Epithelial cell of esophagus (primary cell): ENCODE results near the gene SLC2A5.

Experiments used
- DNase-seq: peaks from one replicate; pipeline ENCODE4 v3.0.0; 2010; ENCODE audit warnings: low read depth
- H3K4me3 ChIP-seq: 2 replicates; pipeline ENCODE4 v1.5.1; 2011; ENCODE audit warnings: mild to moderate bottlenecking, low read length, control low read depth
- CTCF ChIP-seq: IDR thresholded peaks from 2 replicates; pipeline ENCODE4 v1.5.1; 2011; ENCODE audit warnings: low read depth, mild to moderate bottlenecking, low read length, control low read depth, inconsistent platforms; ENCODE audit not compliant: insufficient read depth; ENCODE audit errors: missing control alignments

Gene SLC2A5

GRCh38 chr1:9052272-9053049 lies 17.0 kb downstream of the SLC2A5 start:
- no peak overlapping the region for H3K4me3 ChIP-seq
- no peak for DNase-seq
- no peak for TF ChIP-seq CTCF

GRCh38 chr1:9051379-9051778 lies 18.1 kb downstream of the SLC2A5 start:
- no peak for DNase-seq
- no peak overlapping the region for H3K4me3 ChIP-seq
- no peak for TF ChIP-seq CTCF

- TF ChIP-seq CTCF: no peak
- DNase-seq: no peak
- H3K4me3 ChIP-seq: no peak overlapping the region
Observed at GRCh38 chr1:9050803-9051202, 18.6 kb downstream of the SLC2A5 start.

GRCh38 chr1:9048551-9048950 lies 20.9 kb downstream of the SLC2A5 start:
- no peak for DNase-seq
- H3K4me3 ChIP-seq: no peak overlapping the region
- TF ChIP-seq CTCF: no peak

GRCh38 chr1:9047019-9047418 lies 22.4 kb downstream of the SLC2A5 start:
- no peak overlapping the region for H3K4me3 ChIP-seq
- no peak for DNase-seq
- no peak for TF ChIP-seq CTCF

- DNase-seq: no peak
- H3K4me3 ChIP-seq: no peak overlapping the region
- TF ChIP-seq CTCF: no peak
Observed at GRCh38 chr1:9045861-9046510, 23.4 kb downstream of the SLC2A5 start.

- no peak for DNase-seq
- no peak overlapping the region for H3K4me3 ChIP-seq
- no peak for TF ChIP-seq CTCF
Observed at GRCh38 chr1:9044236-9044635, 25.2 kb downstream of the SLC2A5 start.
